HG02943 (cell line): ENCODE data around the gene LARGE1.

Experiments
- ATAC-seq: cut with Tn5 transposase; IDR thresholded peaks from one replicate; pipeline ENCODE4 v1.9.1; 2021; ENCODE audit warnings: mild to moderate bottlenecking, low read depth, moderate library complexity; ENCODE audit not compliant: unreplicated experiment

Gene LARGE1

GRCh38 chr22:33920197-33920540, at the start of gene LARGE1:
Gene LARGE1, minus strand, starts transcription at chr22:33920476.
- no peak for ATAC-seq

- ATAC-seq, result no peak
Measured at GRCh38 chr22:33969045-33969444, 48.8 kb upstream of the LARGE1 start.

GRCh38 chr22:33964121-33964520, 43.8 kb upstream of the LARGE1 start:
- no peak for ATAC-seq

DNA sequence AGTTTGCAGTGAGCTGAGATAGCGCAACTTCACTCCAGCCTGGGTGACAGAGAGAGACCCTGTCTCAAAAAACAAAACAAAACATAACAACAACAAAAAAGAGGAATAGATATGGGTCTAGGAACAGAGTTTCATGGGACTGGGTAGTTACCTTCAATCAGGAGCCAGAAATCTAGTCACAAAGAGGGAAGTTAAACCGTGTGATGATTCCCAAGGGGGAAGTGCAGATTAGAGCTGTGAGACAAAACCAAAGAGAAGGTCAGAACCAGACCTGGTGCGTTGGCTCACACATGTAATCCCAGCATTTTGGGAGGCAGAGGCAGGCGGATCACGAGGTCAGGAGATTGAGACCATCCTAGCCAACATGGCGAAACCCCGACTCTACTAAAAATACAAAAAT, 42.1 kb upstream of the LARGE1 start:
- no peak for ATAC-seq

DNA sequence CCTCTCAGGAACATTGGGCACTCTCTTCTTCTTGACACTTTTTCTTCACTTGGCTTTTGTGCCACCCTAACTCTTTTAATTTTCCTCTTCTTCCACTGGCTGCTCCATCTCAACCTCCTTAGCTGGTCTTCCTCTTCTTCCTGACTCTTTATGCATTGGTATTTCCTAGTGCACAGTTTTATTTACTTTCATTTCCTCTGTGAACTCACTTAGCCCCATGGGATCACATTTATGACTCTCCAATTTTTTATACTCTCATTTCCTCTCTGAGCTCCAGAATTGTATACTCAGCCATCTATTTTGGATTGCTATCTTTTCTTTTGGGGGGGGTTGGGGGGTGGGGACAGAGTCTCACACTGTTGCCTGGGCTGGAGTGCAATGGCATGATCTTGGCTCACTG, 38.5 kb upstream of the LARGE1 start:
- ATAC-seq, result no peak

DNA sequence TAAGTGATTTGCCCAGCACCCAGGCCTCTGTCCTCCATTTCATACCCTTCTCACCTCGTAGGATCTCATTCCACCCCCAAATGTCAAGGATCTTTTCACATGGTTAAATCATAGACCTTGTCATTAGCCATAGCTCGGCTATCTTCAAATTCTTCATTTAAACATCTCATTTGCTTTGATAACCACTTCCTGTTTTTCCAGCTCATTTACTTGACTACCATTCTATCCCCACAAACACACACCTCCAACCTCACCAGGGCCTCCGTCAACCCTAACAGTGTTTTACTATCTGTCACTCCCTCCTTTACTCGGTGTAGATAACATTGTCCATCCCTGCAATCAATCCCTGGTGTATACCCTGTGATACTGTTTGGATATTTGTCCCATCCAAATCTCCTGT, 36.8 kb upstream of the LARGE1 start:
- no peak for ATAC-seq

- no peak for ATAC-seq
Measured at GRCh38 chr22:33952776-33953175, 32.5 kb upstream of the LARGE1 start.

DNA sequence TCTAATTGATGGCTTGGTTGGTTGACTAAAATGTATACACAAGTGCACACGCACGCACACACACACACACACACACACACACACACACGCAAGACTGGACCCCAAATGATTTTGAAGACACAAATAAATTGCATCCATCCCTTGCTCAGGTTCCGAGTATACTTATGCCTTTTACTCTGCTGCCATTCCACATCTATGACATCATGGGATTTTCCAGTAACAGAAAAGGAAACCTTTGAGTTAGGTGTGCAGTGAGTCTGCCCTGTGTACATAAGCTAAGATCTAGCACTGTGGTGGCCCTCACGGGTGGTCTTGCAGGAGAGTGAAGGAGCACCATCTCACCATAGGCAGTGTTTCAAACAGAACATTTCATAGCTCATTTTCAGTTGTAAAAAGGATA, 20.5 kb upstream of the LARGE1 start:
- no peak for ATAC-seq

DNA sequence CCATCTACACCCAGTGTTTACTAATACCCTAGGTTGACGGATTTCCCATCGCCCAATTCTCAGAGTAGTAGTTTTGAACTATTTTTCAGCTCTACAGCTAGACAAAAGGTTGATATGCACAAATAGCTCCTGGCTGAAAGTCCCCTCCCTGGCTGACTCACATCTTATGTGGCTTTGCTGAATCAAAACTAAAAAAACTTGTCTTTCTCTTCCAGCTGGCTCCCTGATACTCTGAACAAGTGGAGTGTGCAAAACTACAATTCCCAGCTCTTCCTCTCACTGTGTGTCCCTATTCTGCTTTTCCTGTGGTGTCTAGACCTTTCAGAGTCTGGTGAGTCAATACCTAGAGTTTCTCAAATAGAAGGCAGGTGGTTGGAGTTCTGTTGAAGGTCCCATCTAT, 12.7 kb upstream of the LARGE1 start:
- no peak for ATAC-seq

DNA sequence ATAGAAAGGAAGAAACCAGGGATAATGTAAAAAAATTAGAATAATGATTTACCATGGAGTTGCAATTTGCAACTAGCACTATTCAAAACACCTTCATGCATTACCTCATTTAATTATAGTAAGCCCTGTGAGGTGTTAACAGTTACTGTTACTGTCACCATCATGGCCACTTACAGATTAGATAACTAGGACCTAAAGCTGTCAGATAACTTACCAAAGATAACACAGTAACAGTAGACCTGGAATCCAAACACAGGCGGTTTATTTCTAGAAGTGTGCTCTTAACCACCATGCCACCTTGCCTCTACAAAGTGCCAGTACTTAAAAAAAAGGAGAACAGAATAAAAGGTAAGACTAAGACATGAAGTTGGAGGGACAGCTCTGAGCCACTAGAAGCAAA, 11.1 kb upstream of the LARGE1 start:
- ATAC-seq, result no peak

GRCh38 chr22:33927752-33928151, 7.5 kb upstream of the LARGE1 start:
- no peak for ATAC-seq

- ATAC-seq, result no peak
Measured at GRCh38 chr22:33925194-33925593, 4.9 kb upstream of the LARGE1 start.

DNA sequence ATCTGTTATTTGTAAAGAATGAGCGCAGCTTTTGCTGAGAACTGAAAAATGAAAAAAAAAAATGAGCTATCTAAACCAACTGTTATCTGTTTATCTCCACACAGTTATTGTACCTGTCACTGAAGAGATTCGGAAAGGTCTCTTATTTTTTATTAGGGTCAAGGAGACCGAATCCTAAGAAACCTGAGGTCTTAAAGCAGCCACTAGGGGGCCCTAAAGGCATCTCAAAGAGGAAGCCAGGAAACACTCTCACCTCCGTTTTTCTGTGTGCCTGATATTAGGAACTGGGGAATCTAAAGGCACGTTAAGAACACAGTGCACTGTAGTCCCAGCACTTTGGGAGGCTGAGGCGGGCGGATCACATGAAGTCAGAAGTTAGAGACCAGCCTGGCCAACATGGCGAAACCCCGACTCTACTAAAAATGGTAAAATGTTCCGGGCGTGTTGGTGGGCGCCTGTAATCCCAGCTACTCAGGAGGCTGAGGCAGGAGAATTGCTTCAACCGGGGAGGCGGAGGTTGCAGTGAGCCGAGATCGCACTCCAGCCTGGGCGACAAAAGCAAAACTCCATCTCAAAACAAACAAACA, 3.5 kb upstream of the LARGE1 start:
- ATAC-seq, result no peak

DNA sequence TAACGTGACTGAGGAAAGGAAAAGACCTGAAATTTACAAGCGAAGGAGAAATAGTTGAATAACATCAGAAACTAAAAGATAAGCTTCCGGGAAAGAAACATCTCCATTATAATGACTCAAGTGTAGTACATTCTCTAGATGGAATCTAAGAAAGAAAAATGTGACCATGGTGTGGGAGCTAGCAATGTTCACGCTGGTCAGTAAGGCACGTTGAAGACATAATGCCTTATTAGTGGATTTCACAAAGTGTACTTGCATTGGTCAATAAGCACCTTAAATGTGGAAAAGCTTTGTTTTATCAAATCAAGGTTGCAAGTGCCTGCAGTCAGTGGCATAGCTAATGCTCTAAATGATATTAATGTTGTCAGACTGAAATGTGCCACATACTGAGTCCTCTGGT, 2.8 kb upstream of the LARGE1 start:
- ATAC-seq, result no peak

DNA sequence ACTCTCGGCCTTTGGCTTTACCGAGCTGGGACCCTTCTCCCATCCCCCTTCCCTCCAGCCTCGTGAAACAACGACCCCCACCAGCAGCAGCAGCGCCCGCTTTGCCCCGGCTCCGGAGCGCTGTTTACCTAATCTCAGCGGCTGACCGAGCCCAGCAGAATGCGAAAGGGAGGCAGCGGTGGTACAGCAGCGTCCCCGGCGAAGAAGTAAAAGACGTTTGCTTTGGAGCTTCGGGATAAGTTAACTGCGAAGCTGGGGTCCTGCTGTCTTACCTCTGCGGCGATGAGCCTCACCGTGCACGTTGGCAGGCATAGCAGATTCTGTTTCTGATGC, 2.0 kb upstream of the LARGE1 start:
- ATAC-seq, result no peak

- ATAC-seq, result no peak
Measured at GRCh38 chr22:33921525-33922348, 1.5 kb upstream of the LARGE1 start.

GRCh38 chr22:33920927-33921524, 750 bp upstream of the LARGE1 start:
- ATAC-seq, result peak; percentile 62

- ATAC-seq, result no peak
Measured at GRCh38 chr22:33919391-33920196, 682 bp downstream of the LARGE1 start.

DNA sequence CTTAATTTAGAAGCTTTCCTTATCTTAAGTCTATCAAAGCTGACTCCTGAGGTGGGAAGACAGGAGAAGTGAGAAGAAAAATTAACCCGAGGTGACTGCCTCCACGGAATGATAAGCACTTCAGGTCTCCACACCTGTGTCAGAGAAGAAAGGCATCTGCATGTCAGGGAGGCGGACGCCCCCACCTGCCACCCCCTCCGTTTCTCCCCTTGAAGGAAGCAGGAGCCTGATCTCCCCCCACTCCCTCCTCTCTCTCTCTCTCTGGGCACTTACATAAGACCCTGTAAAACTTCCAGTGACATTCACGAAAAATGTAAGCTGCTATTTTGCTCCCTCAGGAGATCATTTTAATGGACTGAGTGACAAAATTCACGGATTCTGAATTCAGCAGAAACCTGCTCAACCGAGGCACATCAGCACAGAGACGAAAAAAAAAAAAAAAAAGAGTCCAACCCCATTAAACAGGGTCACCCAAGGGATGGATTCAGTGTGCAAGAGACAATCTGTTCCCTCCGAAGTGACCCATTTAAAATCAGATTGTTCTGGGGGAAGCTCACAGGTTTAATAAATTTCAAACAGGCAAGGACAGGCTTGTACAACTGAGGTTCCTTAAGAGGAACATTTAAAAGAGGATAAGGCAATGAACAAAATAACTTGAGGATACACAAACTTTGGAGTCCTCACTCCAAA, 1.5 kb downstream of the LARGE1 start:
- ATAC-seq, result no peak

DNA sequence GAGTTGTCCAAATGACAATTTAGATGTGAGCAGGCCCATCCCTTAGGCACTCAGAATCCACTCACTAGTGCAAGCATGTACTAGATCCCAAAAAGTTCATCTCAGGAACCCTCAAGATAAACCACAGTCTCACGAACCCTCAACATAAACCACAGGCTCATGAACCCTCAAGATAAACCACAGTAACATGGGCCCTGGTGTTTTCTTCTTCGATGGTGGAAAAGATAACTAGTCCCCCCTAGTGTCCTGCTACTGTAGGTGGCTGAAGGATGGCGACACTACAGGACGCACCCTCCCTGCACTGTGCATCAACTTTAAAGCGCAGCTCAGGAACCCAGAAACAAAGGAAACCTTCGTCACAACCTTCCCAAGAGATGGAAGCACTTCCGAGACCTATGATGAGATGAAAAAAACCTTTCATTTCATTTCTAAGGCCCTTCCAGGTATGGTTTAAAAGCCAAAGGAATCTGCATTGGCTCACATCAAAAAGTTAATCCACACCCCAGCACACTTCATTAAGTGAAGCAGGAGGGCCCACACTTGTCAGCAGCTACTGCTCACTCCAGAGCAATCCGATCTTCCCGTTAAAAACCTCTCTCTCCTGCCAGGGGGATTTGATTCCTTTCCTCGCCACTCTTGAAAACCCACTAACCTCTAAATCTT, 2.4 kb downstream of the LARGE1 start:
- ATAC-seq, result no peak
